Breast epithelium (tissue), 3 donors: ENCODE measurements around the gene FGGY.

Source experiments
- CTCF ChIP-seq, 3 donors: fragments of 450-650 bp; IDR thresholded peaks; one replicate each; pipeline ENCODE4 v1.5.1; 2016 to 2017; ENCODE audit warnings: antibody characterized with exemption in 3 of 3, mild to moderate bottlenecking in 3 of 3, moderate library complexity in 3 of 3
- POLR2A ChIP-seq: fragments of 450-650 bp; IDR thresholded peaks from one replicate; pipeline ENCODE4 v1.6.1; 2016; ENCODE audit warnings: antibody characterized with exemption, mild to moderate bottlenecking, moderate library complexity
- POLR2AphosphoS5 ChIP-seq, 3 donors: sonication (generic); formaldehyde crosslinking; IDR thresholded peaks; one replicate each; pipeline ENCODE4 v1.6.1; 2017; ENCODE audit warnings: antibody characterized with exemption in 3 of 3

- TF ChIP-seq POLR2A: no peak
- TF ChIP-seq CTCF (IDR thresholded peaks at IDR 0.05): no peak
- no peak for TF ChIP-seq POLR2AphosphoS5 (IDR thresholded peaks at IDR 0.05)
These were observed 507.4 kb downstream of the FGGY start for GRCh38 chr1:59804301-59804700.
